Stimulated activated memory B cell treated with anti-CD40 and anti-IgM and Interleukin-4, amounts not matched to agents 10 μg/mL and 1 μg/mL and 100 μg/mL, for 72 hours (primary cell): ENCODE data around the gene KLHL9.

Source experiments
- ATAC-seq: fragments of 150-1000 bp; cut with Tn5 transposase; 2 replicates; pipeline ENCODE4 v1.10.0; 2021
- H3K27ac Mint-ChIP-seq: one replicate; pipeline ENCODE4 v1.8.0; 2022; ENCODE audit warnings: mild to moderate bottlenecking, mixed read lengths
- H3K27me3 Mint-ChIP-seq: one replicate; pipeline ENCODE4 v1.8.0; 2022; ENCODE audit warnings: mixed read lengths
- H3K36me3 Mint-ChIP-seq: one replicate; pipeline ENCODE4 v1.8.0; 2022; ENCODE audit warnings: mixed read lengths
- H3K4me1 Mint-ChIP-seq: one replicate; pipeline ENCODE4 v1.8.0; 2022; ENCODE audit warnings: mixed read lengths
- H3K4me3 Mint-ChIP-seq: one replicate; pipeline ENCODE4 v1.8.0; 2022; ENCODE audit warnings: mild to moderate bottlenecking, moderate library complexity, mixed read lengths
- H3K9me3 Mint-ChIP-seq: one replicate; pipeline ENCODE4 v1.8.0; 2022; ENCODE audit warnings: mixed read lengths

The KLHL9 gene

DNA sequence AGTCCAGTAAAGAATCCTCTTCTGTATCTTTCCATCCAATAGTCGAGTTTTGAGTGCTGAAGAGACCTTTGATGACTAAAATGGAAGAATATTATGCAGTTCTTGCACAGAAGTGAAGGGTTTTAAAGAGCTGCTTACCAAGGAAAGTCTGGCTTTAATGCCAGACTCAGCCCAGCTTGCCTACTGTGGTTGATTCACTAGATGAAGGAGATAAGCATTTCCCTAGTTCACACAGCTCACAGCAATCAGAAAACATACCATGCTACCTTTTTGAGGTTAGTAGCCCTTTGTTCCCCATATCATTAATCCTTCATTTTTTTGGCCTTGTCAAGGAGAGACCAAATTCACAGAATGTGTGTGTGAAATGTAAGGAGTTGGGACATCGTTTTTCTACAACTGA is 45.4 kb downstream of the KLHL9 start:
- no peak for ATAC-seq
- no peak overlapping the region for H3K27ac Mint-ChIP-seq
- H3K36me3 Mint-ChIP-seq = no peaks in the 10 kb centered on the region
- H3K4me1 Mint-ChIP-seq = peaks cover 6% of the 10 kb centered on the region
- peaks cover 3% of the 10 kb centered on the region for H3K9me3 Mint-ChIP-seq
- peaks cover 45% of the 10 kb centered on the region for H3K27me3 Mint-ChIP-seq
- H3K4me3 Mint-ChIP-seq = no peak overlapping the region

DNA sequence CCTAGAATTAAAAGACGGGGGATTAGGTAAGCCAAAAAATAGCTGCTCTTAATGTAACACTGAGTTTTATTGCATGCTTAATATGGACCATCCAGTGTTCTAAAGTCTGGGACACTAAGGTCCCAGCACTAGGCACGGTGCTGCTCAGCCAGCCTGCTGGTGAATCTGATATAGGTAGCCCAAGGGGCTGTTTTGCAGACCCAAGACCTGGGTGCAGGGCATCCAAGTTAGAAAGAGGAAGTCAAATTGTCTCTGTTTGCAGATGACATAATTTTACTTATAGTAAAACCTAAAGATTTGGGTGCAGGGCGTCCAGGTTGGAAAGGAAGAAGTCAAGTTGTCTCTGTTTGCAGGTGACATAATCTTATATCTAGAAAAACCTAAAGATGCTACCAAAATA is 47.9 kb downstream of the KLHL9 start:
- Mint-ChIP-seq H3K27ac (no peak overlapping the region), H3K4me1 (no peaks in the 10 kb centered on the region), H3K27me3 (peaks cover 36% of the 10 kb centered on the region), H3K36me3 (no peaks in the 10 kb centered on the region), H3K9me3 (peaks cover 3% of the 10 kb centered on the region), H3K4me3 (no peak overlapping the region)
- ATAC-seq = no peak

DNA sequence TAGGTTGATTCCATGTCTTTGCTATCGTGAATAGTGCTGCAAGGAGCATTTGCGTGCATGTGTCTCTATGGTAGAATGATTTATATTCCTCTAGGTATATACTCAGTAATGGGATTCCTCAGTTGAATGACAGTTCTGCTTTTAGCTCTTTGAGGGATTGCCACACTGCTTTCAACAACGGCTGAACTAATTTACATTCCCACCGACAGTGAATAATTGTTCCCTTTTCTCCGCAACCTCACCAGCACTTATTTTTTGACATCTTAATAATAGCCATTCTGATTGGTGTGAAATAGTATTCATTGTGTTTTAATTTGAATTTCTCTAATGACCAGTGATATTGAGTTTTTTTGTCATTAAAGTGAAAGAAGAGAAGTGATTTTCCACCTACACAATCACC is 48.5 kb downstream of the KLHL9 start:
- no peak overlapping the region for H3K27ac Mint-ChIP-seq
- no peak for ATAC-seq
- no peak overlapping the region for H3K4me3 Mint-ChIP-seq
- no peaks in the 10 kb centered on the region for H3K4me1 Mint-ChIP-seq
- H3K9me3 Mint-ChIP-seq = peaks cover 3% of the 10 kb centered on the region
- H3K27me3 Mint-ChIP-seq = peaks cover 36% of the 10 kb centered on the region
- no peaks in the 10 kb centered on the region for H3K36me3 Mint-ChIP-seq

DNA sequence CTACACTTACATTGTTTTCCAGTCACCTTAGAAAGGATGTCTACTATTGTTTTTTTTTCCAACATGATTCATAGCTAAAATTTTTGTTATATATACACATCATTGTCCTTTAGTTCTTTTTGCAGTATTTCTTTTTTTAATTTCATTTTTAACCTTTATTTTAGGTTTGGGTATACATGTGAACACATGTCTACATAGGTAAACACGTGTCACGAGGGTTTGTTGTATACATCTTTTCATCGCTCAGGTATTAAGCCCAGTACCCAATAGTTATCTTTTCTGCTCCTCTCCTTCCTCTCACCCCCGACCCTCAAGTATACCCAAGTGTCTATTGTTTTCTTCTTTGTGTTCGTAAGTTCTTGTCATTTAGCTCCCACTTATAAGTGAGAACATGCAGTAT is 49.1 kb downstream of the KLHL9 start:
- Mint-ChIP-seq H3K36me3 (no peaks in the 10 kb centered on the region), H3K4me1 (no peaks in the 10 kb centered on the region), H3K9me3 (peaks cover 3% of the 10 kb centered on the region), H3K4me3 (no peak overlapping the region), H3K27ac (no peak overlapping the region), H3K27me3 (peaks cover 37% of the 10 kb centered on the region)
- ATAC-seq = no peak

DNA sequence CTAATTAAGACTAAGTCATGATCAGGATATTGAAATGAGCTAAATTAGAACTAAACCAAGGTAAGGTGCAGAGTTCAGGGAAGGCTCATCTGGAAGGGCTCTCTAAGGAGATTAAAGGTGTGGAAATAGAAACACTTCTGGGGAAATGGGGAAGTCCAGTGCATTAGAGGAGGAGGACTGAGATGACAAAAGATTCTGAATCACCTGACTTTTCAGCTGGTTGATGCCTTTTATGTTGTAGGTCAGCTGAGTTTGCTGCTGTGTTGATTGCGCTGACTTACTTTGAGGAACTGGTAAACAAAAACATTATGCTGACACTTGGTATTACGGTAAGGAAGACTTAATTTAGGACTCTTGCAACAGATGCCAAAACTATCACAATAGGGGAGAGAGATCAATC is 53.9 kb downstream of the KLHL9 start:
- Mint-ChIP-seq H3K9me3 (peaks cover 2% of the 10 kb centered on the region), H3K36me3 (no peaks in the 10 kb centered on the region), H3K27me3 (peaks cover 50% of the 10 kb centered on the region), H3K27ac (no peak overlapping the region), H3K4me3 (no peak overlapping the region), H3K4me1 (no peaks in the 10 kb centered on the region)
- ATAC-seq = no peak
